ENCODE results near the gene MTUS2. TPM values are rescaled to one million over a fixed set of nuclear protein-coding genes. Genes with fewer than 3 reads are reported as not detected.

MTUS2 gene
- total and polyA plus RNA-seq, 9 of the 15 experiments (the other 6 are each of a cell fraction or from before 2014, with no cell fraction given), result 0.01 to 0.28 (median 0.06) TPM; not detected in 1

DNA sequence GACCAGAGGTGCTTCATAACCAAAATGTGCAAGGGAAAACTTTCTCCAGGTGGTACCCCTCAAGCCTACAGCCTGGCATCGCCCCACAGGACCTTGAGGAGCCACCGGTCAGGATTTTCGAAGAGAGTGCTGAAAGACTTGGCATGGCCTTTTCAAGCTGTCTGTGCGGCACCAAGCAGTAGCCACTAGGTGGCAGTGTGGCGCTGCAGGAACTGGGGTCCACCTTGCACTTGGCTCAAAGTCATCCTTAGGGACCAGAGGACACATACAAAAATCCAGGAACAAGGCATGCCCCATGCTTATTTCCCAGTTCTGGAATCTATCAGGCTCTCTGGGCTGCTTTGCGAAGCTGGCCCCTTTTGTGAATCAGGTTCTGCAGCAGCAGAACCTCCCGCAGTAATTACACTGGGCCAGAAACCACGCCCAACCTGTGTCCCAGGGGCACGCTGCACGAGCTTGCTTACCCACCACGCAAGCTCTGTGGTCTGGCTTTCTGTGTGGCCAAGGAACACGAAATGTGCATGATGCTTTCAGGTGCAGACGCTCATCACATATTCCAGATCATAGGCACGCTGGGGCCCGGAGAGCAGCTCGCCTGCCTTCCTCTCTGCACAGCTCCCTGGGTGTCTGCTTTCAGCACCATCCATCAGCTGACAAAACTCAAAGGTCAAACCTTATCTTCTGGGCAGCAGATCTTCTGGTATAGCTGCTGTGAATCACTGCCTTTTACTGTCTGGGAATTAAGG lies 688.2 kb downstream of the MTUS2 start (continued):
- no peak for TF ChIP-seq UBTF (IDR thresholded peaks at IDR 0.05; ENCODE audit: borderline replicate concordance in 1 of 2, low read depth in 2 of 2, low read length in 2 of 2)
- no peak for TF ChIP-seq RNF2 (IDR thresholded peaks at IDR 0.05)
- TF ChIP-seq TAF1 (IDR thresholded peaks at IDR 0.05; ENCODE audit: control insufficient read depth, extremely low read depth, insufficient read depth, low read length, severe bottlenecking), result no peak
- TF ChIP-seq, protein P1, sequence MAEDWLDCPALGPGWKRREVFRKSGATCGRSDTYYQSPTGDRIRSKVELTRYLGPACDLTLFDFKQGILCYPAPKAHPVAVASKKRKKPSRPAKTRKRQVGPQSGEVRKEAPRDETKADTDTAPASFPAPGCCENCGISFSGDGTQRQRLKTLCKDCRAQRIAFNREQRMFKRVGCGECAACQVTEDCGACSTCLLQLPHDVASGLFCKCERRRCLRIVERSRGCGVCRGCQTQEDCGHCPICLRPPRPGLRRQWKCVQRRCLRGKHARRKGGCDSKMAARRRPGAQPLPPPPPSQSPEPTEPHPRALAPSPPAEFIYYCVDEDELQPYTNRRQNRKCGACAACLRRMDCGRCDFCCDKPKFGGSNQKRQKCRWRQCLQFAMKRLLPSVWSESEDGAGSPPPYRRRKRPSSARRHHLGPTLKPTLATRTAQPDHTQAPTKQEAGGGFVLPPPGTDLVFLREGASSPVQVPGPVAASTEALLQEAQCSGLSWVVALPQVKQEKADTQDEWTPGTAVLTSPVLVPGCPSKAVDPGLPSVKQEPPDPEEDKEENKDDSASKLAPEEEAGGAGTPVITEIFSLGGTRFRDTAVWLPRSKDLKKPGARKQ (CRISPR knock-in tag; IDR thresholded peaks at IDR 0.05), result no peak
- TF ChIP-seq, protein P2, sequence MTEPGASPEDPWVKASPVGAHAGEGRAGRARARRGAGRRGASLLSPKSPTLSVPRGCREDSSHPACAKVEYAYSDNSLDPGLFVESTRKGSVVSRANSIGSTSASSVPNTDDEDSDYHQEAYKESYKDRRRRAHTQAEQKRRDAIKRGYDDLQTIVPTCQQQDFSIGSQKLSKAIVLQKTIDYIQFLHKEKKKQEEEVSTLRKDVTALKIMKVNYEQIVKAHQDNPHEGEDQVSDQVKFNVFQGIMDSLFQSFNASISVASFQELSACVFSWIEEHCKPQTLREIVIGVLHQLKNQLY (CRISPR knock-in tag; conservative IDR thresholded peaks at IDR 0.05), result no peak
- peak in 1 of 2 experiments; percentile 67; a peak in 1 of 4 replicates for TF ChIP-seq HDAC1 (IDR thresholded peaks at IDR 0.05)
- no peak for TF ChIP-seq DNMT1 (IDR thresholded peaks at IDR 0.05)
- TF ChIP-seq HEY1 (CRISPR knock-in tag; IDR thresholded peaks at IDR 0.05; ENCODE audit: borderline replicate concordance), result no peak
- TF ChIP-seq TAL1 (IDR thresholded peaks at IDR 0.05), result peak; percentile 30
- no peak for TF ChIP-seq ZNF263 (CRISPR knock-in tag; IDR thresholded peaks at IDR 0.05; ENCODE audit: borderline replicate concordance)
- no peak for TF ChIP-seq FOXO4 (CRISPR knock-in tag; IDR thresholded peaks at IDR 0.05)

Measured in K562 (cell line).